SK-N-SH treated with all-trans-retinoic acid at 6 μM for 48 hours (cell line): ENCODE measurements around the gene ZNF221.

Experiments used
- ARNTL ChIP-seq: fragments of 450-650 bp; formaldehyde crosslinking; IDR thresholded peaks from 2 replicates; pipeline ENCODE4 v1.5.0; 2020; ENCODE audit warnings: low read depth, mild to moderate bottlenecking, moderate library complexity, borderline replicate concordance
- PPARA ChIP-seq: fragments of 250-450 bp; sonication (Bioruptor Pico); IDR thresholded peaks from 2 replicates; pipeline ENCODE4 v1.5.0; 2020; ENCODE audit warnings: mild to moderate bottlenecking, borderline replicate concordance
- ZFP3 ChIP-seq: fragments of 250-450 bp; sonication (Bioruptor Pico); IDR thresholded peaks from 2 replicates; pipeline ENCODE4 v1.5.0; 2020; ENCODE audit warnings: mild to moderate bottlenecking, moderate library complexity
- TF ChIP-seq, protein P1 (sequence below): fragments of 250-450 bp; sonication (Bioruptor Pico); IDR thresholded peaks from 2 replicates; pipeline ENCODE4 v1.8.0; 2020; ENCODE audit warnings: mild to moderate bottlenecking, moderate library complexity, borderline replicate concordance

- TF ChIP-seq PPARA (CRISPR knock-in tag) (no peak), ARNTL (CRISPR knock-in tag) (no peak), ZFP3 (no peak)
- TF ChIP-seq, protein P1, sequence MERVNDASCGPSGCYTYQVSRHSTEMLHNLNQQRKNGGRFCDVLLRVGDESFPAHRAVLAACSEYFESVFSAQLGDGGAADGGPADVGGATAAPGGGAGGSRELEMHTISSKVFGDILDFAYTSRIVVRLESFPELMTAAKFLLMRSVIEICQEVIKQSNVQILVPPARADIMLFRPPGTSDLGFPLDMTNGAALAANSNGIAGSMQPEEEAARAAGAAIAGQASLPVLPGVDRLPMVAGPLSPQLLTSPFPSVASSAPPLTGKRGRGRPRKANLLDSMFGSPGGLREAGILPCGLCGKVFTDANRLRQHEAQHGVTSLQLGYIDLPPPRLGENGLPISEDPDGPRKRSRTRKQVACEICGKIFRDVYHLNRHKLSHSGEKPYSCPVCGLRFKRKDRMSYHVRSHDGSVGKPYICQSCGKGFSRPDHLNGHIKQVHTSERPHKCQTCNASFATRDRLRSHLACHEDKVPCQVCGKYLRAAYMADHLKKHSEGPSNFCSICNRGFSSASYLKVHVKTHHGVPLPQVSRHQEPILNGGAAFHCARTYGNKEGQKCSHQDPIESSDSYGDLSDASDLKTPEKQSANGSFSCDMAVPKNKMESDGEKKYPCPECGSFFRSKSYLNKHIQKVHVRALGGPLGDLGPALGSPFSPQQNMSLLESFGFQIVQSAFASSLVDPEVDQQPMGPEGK (CRISPR knock-in tag) = no peak
Observed at GRCh38 chr19:44005973-44006372, 54.9 kb downstream of the ZNF221 start.
